ENCODE measurements around the gene PAX3. TPM values are rescaled to one million over a fixed set of nuclear protein-coding genes. Genes with fewer than 3 reads are reported as not detected.

The PAX3 gene
- total RNA-seq, 1 experiment from 2014 or later: not detected

- intact Hi-C loops (cut with micrococcal nuclease; ENCODE audit: unreplicated experiment): no loop called here
- no peak for DNase-seq
- CTCF ChIA-PET: no interaction called here
Measured at GRCh38 chr2:222238072-222238471, 60.7 kb downstream of the PAX3 start.

GRCh38 chr2:222232839-222233238, 66.0 kb downstream of the PAX3 start:
- Histone ChIP-seq H3K27me3 (ENCODE audit: insufficient read depth, low read depth) (peaks cover 47% of the 10 kb centered on the region), H4K20me1 (ENCODE audit: insufficient read depth) (no peaks in the 10 kb centered on the region), H2AFZ (peak overlapping the region; percentile 3; the same call in 1 of the 2 replicates), H3K4me1 (replicated peaks; ENCODE audit: insufficient read depth) (no peaks in the 10 kb centered on the region), H3F3A (ENCODE audit: insufficient read depth, low read depth) (no peaks in the 10 kb centered on the region), H3K9me2 (ENCODE audit: insufficient read depth) (no peaks in the 10 kb centered on the region), H3K9me3 (ENCODE audit: insufficient read depth, low read depth) (no peaks in the 10 kb centered on the region), H3K36me3 (ENCODE audit: low read depth) (no peaks in the 10 kb centered on the region), H3K79me2 (ENCODE audit: low read depth) (no peaks in the 10 kb centered on the region), H3K4me3 (no peak overlapping the region), H3K27ac (no peak overlapping the region), H3K4me2 (no peak overlapping the region)
- DNase-seq: no peak
- no TSS peak for BruUV-seq (replicated peaks)
- intact Hi-C loops (cut with micrococcal nuclease; ENCODE audit: unreplicated experiment): no loop called here
- ChIA-PET POLR2A (ENCODE audit: unreplicated experiment) (interaction anchor here (0.7 kb wide), 1 partner anchor 199 kb away, joined by 11 read pairs; no protein-coding TSS in a partner anchor), CTCF (no interaction called here)
- TF ChIP-seq EZH2 (IDR thresholded peaks at IDR 0.05; ENCODE audit: low read depth): no peak
- TF ChIP-seq CTCF (conservative IDR thresholded peaks at IDR 0.05): no peak

More at GRCh38 chr2:222238072-222238471, 60.7 kb downstream of the PAX3 start:
- H3K4me2 ChIP-seq: no peak overlapping the region
- POLR2A ChIA-PET (ENCODE audit: unreplicated experiment): no interaction called here
- no peaks in the 10 kb centered on the region for H3K36me3 ChIP-seq (ENCODE audit: low read depth)
- TF ChIP-seq CTCF (conservative IDR thresholded peaks at IDR 0.05): no peak
- no peak for TF ChIP-seq EZH2 (IDR thresholded peaks at IDR 0.05; ENCODE audit: low read depth)
- H3K27me3 ChIP-seq (ENCODE audit: insufficient read depth, low read depth): peaks cover 86% of the 10 kb centered on the region
- H3K4me3 ChIP-seq: no peak overlapping the region
- H2AFZ ChIP-seq: no peak overlapping the region
- no peaks in the 10 kb centered on the region for H4K20me1 ChIP-seq (ENCODE audit: insufficient read depth)
- no peaks in the 10 kb centered on the region for H3F3A ChIP-seq (ENCODE audit: insufficient read depth, low read depth)
- no peaks in the 10 kb centered on the region for H3K4me1 ChIP-seq (replicated peaks; ENCODE audit: insufficient read depth)
- H3K79me2 ChIP-seq (ENCODE audit: low read depth): no peaks in the 10 kb centered on the region
- no TSS peak for BruUV-seq (replicated peaks)
- H3K9me2 ChIP-seq (ENCODE audit: insufficient read depth): no peaks in the 10 kb centered on the region
- H3K9me3 ChIP-seq (ENCODE audit: insufficient read depth, low read depth): no peaks in the 10 kb centered on the region
- no peak overlapping the region for H3K27ac ChIP-seq

GRCh38 chr2:222232372-222232771, 66.4 kb downstream of the PAX3 start:
- Histone ChIP-seq H3K27ac (no peak overlapping the region), H3K9me2 (ENCODE audit: insufficient read depth) (no peaks in the 10 kb centered on the region), H3K4me1 (replicated peaks; ENCODE audit: insufficient read depth) (no peaks in the 10 kb centered on the region), H3K36me3 (ENCODE audit: low read depth) (no peaks in the 10 kb centered on the region), H4K20me1 (ENCODE audit: insufficient read depth) (no peaks in the 10 kb centered on the region), H3K4me2 (no peak overlapping the region), H3K9me3 (ENCODE audit: insufficient read depth, low read depth) (no peaks in the 10 kb centered on the region), H3K4me3 (no peak overlapping the region), H3F3A (ENCODE audit: insufficient read depth, low read depth) (no peaks in the 10 kb centered on the region), H3K27me3 (ENCODE audit: insufficient read depth, low read depth) (peaks cover 43% of the 10 kb centered on the region), H3K79me2 (ENCODE audit: low read depth) (no peaks in the 10 kb centered on the region), H2AFZ (no peak overlapping the region)
- TF ChIP-seq CTCF (conservative IDR thresholded peaks at IDR 0.05) (no peak), EZH2 (IDR thresholded peaks at IDR 0.05; ENCODE audit: low read depth) (no peak)
- BruUV-seq (replicated peaks): no TSS peak
- intact Hi-C loops (cut with micrococcal nuclease; ENCODE audit: unreplicated experiment): no loop called here
- DNase-seq: no peak
- ChIA-PET CTCF (no interaction called here), POLR2A (ENCODE audit: unreplicated experiment) (interaction anchor here (0.7 kb wide), 1 partner anchor 199 kb away, joined by 11 read pairs; no protein-coding TSS in a partner anchor)
